ENCODE measurements around the gene BCL2L2. TPM values are rescaled to one million over a fixed set of nuclear protein-coding genes. Genes with fewer than 3 reads are reported as not detected.

The BCL2L2 gene
- total and polyA plus RNA-seq, 9 of the 15 experiments (the other 6 are each of a cell fraction or from before 2014, with no cell fraction given), result 2.6 to 32.5 (median 14.7) TPM

- 0 out of 4 replicates have a peak, but pooled peaks of 1 of the 2 experiments have one; percentile 62 for TF ChIP-seq BCLAF1 (IDR thresholded peaks at IDR 0.05; ENCODE audit: borderline replicate concordance in 1 of 2, control insufficient read depth in 1 of 2, low read depth in 2 of 2, low read length in 1 of 2)
- no peak for TF ChIP-seq ZNF445 (CRISPR knock-in tag; IDR thresholded peaks at IDR 0.05; ENCODE audit: low read depth)
- no peak for TF ChIP-seq HINFP (tag; conservative IDR thresholded peaks at IDR 0.05; ENCODE audit: low read depth)
- no peak for TF ChIP-seq PCBP2 (IDR thresholded peaks at IDR 0.05; ENCODE audit: low read depth, low read length, poor library complexity, severe bottlenecking)
- TF ChIP-seq RFX7 (CRISPR knock-in tag; IDR thresholded peaks at IDR 0.05), result no peak
- TF ChIP-seq ZNF232 (CRISPR knock-in tag; IDR thresholded peaks at IDR 0.05), result no peak
- no peak for TF ChIP-seq CGGBP1 (CRISPR knock-in tag; IDR thresholded peaks at IDR 0.05)
- no peak for TF ChIP-seq MYBL2 (IDR thresholded peaks at IDR 0.05; ENCODE audit: low read depth)
- TF ChIP-seq MYBL2 (CRISPR knock-in tag; IDR thresholded peaks at IDR 0.05; ENCODE audit: borderline replicate concordance), result no peak
- TF ChIP-seq STAG1 (CRISPR knock-in tag; IDR thresholded peaks at IDR 0.05; ENCODE audit: borderline replicate concordance), result no peak
- TF ChIP-seq HDAC3 (IDR thresholded peaks at IDR 0.05; ENCODE audit: borderline replicate concordance, partially characterized antibody), result no peak
- TF ChIP-seq SNRNP70 (optimal IDR thresholded peaks at IDR 0.05; ENCODE audit: low read depth, low read length), result no peak
- no peak for TF ChIP-seq ADNP (tag; IDR thresholded peaks at IDR 0.05)
These were observed 5.2 kb upstream of the BCL2L2 start (continued) for GRCh38 chr14:23301288-23301968.

Data from K562 (cell line).